ENCODE measurements around the gene POPDC3. TPM values are rescaled to one million over a fixed set of nuclear protein-coding genes. Genes with fewer than 3 reads are reported as not detected.

Gene POPDC3
- total and polyA plus RNA-seq, 2 of the 13 experiments (the other 11 are each of a cell fraction or from before 2014, with no cell fraction given), result 0.18 to 0.20 TPM

- H3K36me3 ChIP-seq (replicated peaks in 1 of 2; ENCODE audit: control insufficient read depth in 1 of 2, insufficient read depth in 2 of 2, low read length in 2 of 2), result no peaks in the 10 kb centered on the region
- H2AFZ ChIP-seq (ENCODE audit: low read length), result no peak overlapping the region
- ATAC-seq, result no peak; the same call in 2 of the 3 replicates
- H3K9ac ChIP-seq (ENCODE audit: insufficient read depth, low read depth, low read length), result no peak overlapping the region
- no peak overlapping the region for H3K4me3 ChIP-seq (replicated peaks in 1 of 3; ENCODE audit: insufficient read depth in 1 of 3, low read depth in 2 of 3, low read length in 3 of 3)
- FAIRE-seq, result no peak
- no peak for DNase-seq (ENCODE audit: low spot score)
- no peaks in the 10 kb centered on the region for H4K20me1 ChIP-seq (ENCODE audit: insufficient read depth, low read length)
- no peak overlapping the region for H3K4me2 ChIP-seq (ENCODE audit: low read depth, low read length)
- 60% methylated on average over 1 of the region's 1 CpG for WGBS (ENCODE audit: low lambda C conversion rate)
- no peaks in the 10 kb centered on the region for H3K79me2 ChIP-seq (ENCODE audit: insufficient read depth, low read length)
- no peaks in the 10 kb centered on the region for H3K9me3 ChIP-seq (ENCODE audit: low read length)
- in situ Hi-C loops (cut with HindIII; ENCODE audit: extremely low pct_ligation_motif_present, low pct_unique_long_range_greater_than_20kb) (no loop called here), intact Hi-C loops (cut with micrococcal nuclease; ENCODE audit: unreplicated experiment) (no loop called here)
- BruUV-seq (replicated peaks), result no TSS peak
- TF ChIP-seq ZNF687 (CRISPR knock-in tag; IDR thresholded peaks at IDR 0.05), result no peak
- 0 out of 2 replicates have a peak, but pooled peaks have one; percentile 6 for TF ChIP-seq CTCF (CRISPR knock-in tag; IDR thresholded peaks at IDR 0.05)
- no peak for TF ChIP-seq ZNF205 (CRISPR knock-in tag; IDR thresholded peaks at IDR 0.05)
- TF ChIP-seq ZBTB42 (CRISPR knock-in tag; IDR thresholded peaks at IDR 0.05), result no peak
- TF ChIP-seq CHCHD3 (CRISPR knock-in tag; IDR thresholded peaks at IDR 0.05), result no peak
- no peak for TF ChIP-seq FOXO1 (CRISPR knock-in tag; IDR thresholded peaks at IDR 0.05)
- no peaks in the 10 kb centered on the region for H3K4me1 ChIP-seq (ENCODE audit: insufficient read depth, low read length)
- ChIA-PET POLR2A (no interaction called here), CTCF (ENCODE audit: low intra/inter-chr PET ratio, low total read pairs) (no interaction called here)
- H3K27ac ChIP-seq (ENCODE audit: extremely low read length, insufficient read depth, low read length), result no peak overlapping the region
- no peaks in the 10 kb centered on the region for H3K27me3 ChIP-seq (ENCODE audit: control insufficient read depth in 1 of 2, insufficient read depth in 2 of 2, low read length in 2 of 2)
Observed at GRCh38 chr6:105112577-105112976, 67.2 kb downstream of the POPDC3 start.
